ENCODE data around the gene ABCG5.

Gene ABCG5

DNA sequence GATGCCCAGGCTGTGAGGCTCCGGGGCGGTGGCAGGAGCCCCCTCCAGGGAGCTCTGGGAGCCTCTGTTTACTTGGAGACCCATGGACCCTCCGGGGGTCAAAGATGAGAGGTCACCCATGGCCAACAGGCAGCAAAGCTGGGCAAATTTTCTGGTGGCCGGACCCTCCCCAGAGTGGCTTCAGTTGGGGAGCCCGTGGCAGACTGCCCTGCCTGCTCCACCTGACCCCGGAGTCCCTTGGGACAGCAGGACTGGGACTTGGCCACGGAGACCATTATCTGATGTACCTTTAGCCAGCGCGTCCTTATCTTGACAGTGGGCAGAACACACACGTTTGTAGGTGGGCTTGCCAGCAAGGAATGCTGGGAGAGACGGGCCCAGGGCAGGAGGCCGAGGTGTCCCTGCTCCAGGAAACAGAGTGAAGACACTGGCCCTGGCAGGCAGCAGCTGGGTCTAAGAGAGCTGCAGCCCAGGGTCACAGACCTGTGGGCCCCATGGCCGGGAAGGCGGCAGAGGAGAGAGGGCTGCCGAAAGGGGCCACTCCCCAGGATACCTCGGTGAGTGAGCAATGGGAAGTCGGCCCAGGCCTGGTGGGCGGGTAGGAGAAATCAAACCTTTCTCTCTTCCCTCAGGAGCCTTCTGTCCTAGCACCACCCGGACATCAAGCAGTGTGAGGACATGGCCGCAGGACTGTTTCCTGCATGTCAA lies at the start of gene ABCG5, which contains the start of gene ABCG8:
ABCG5 (minus strand) TSS at position 280 of the 708 bp plus-strand sequence; CDS start at position 120, 160 bp downstream.
ABCG8 (plus strand) TSS at position 412 of the 708 bp plus-strand sequence; CDS start at position 495, 83 bp downstream.
- DNase-seq, result no peak
- H3K9me3 Mint-ChIP-seq, result no peaks in the 10 kb centered on the region
- H3K27me3 Mint-ChIP-seq, result no peaks in the 10 kb centered on the region
- H3K4me1 Mint-ChIP-seq (ENCODE audit: low read depth), result no peaks in the 10 kb centered on the region
- no peaks in the 10 kb centered on the region for H3K36me3 Mint-ChIP-seq (ENCODE audit: low read depth)
- no peak within 1 kb of the TSS for H3K27ac Mint-ChIP-seq
- H3K4me3 Mint-ChIP-seq, result no peak within 1 kb of the TSS

DNA sequence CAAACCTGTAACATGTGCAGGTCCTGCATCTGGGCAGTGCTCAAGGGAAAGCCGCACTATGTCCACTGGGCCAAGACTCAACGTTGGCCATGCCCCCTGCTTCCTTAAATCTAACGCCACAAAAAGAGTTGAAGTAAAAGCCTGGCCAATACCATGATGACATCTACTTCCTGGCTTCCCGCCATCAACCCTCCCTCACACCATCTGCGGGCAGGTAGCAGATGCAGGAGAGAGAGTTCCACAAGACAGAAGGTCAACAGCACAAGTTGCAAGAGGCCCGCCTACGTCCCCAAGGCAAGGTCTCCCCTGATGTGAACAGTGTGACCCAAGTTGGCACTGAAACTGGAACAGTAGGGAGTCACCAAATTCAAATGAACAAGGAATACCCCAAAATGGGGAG lies 48.5 kb upstream of the ABCG5 start:
- no peak overlapping the region for H3K4me3 Mint-ChIP-seq
- no peaks in the 10 kb centered on the region for H3K9me3 Mint-ChIP-seq
- H3K36me3 Mint-ChIP-seq (ENCODE audit: low read depth), result peaks cover 75% of the 10 kb centered on the region
- peaks cover 15% of the 10 kb centered on the region for H3K4me1 Mint-ChIP-seq (ENCODE audit: low read depth)
- H3K27ac Mint-ChIP-seq, result peak overlapping the region; percentile 68
- no peaks in the 10 kb centered on the region for H3K27me3 Mint-ChIP-seq
- DNase-seq, result no peak

DNA sequence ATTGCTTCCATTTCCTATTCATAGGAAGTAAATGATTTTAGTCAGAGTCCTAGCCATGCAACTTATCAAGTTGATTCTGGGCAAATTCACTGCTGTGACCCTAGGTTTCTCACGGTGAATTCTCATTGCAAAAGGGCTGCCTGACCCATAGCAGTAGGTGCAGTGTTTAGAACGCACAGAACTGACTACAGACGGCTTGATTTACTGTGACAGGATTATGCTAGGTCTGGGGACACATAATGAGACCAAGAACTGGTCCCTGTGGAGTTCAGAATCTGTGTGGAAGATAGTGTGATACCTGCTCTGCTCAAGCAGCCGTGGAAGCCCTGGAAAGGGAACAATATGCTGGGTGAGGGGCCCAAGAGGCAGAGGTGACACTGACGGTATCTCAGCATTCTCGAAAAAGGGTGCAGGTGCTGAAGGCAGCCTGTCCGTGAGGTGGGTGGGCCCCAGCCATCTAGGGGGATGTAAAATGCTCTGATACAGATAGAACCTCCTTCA lies 46.5 kb upstream of the ABCG5 start:
- peaks cover 55% of the 10 kb centered on the region for H3K36me3 Mint-ChIP-seq (ENCODE audit: low read depth)
- H3K27ac Mint-ChIP-seq, result peak overlapping the region; percentile 64
- DNase-seq, result no peak
- H3K4me1 Mint-ChIP-seq (ENCODE audit: low read depth), result peaks cover 15% of the 10 kb centered on the region
- H3K4me3 Mint-ChIP-seq, result no peak overlapping the region
- no peaks in the 10 kb centered on the region for H3K9me3 Mint-ChIP-seq
- no peaks in the 10 kb centered on the region for H3K27me3 Mint-ChIP-seq

DNA sequence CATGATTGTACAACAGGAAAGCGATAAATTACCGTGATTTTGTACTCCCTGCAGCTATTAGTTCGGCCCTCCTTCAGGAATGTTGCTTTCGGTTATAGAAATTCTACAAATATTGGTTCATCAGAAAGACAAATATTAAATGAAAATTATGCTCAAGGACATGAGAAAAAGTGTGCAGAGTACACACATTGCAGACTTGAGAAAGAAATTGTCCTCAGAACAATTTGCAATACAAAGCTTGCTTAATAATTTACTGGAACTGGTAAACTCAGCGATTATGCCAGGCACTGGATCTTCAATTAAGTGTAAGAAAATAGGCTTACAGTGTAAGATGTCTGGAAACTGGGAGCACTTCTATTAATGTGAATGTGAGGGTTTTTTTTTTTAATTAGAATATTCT lies 46.0 kb upstream of the ABCG5 start:
- no peak overlapping the region for H3K27ac Mint-ChIP-seq
- peaks cover 50% of the 10 kb centered on the region for H3K36me3 Mint-ChIP-seq (ENCODE audit: low read depth)
- peaks cover 15% of the 10 kb centered on the region for H3K4me1 Mint-ChIP-seq (ENCODE audit: low read depth)
- no peak for DNase-seq
- H3K4me3 Mint-ChIP-seq, result no peak overlapping the region
- H3K27me3 Mint-ChIP-seq, result no peaks in the 10 kb centered on the region
- H3K9me3 Mint-ChIP-seq, result no peaks in the 10 kb centered on the region

DNA sequence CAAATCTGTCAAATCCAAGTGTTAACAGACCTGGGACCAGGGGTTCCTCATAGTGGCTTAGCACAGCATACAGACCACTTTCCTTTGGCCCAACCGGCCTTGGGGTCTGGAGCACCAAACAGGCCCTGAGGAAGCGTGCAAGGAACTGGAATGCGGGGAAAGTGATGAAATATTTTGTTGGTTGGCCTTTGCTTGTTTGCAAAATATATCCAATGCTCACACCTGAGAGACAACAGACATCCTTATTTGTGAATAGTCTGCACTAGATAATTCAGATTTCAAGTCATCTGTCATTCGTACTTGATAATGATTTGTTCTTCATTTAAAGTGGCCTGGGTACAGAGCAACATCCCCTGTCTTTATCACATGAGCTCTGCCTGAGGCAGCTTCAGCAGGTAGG lies 43.7 kb upstream of the ABCG5 start:
- no peaks in the 10 kb centered on the region for H3K9me3 Mint-ChIP-seq
- H3K36me3 Mint-ChIP-seq (ENCODE audit: low read depth), result peaks cover 27% of the 10 kb centered on the region
- peaks cover 7% of the 10 kb centered on the region for H3K27me3 Mint-ChIP-seq
- H3K4me1 Mint-ChIP-seq (ENCODE audit: low read depth), result peaks cover 13% of the 10 kb centered on the region
- H3K27ac Mint-ChIP-seq, result no peak overlapping the region
- H3K4me3 Mint-ChIP-seq, result no peak overlapping the region
- DNase-seq, result no peak

DNA sequence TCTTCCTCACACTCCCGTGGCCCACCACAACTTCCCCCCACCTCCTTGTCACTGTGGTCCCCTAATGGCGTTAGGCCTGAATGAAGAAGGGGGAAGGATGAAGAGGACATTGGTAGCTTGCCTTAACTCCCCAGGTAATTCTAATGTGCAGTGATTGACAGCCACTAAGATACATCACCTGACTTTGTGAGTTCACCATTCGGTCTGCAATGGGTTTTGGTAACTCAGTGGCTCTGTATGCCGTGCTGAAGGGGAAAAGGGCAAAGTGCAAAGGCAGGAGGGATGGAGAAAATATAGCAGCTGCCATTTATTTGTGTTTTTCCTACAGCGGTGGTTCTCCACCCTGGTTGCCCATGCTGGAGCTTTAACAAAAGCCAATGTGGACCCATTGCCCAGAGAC lies 42.3 kb upstream of the ABCG5 start:
- no peaks in the 10 kb centered on the region for H3K9me3 Mint-ChIP-seq
- H3K27me3 Mint-ChIP-seq, result peaks cover 10% of the 10 kb centered on the region
- H3K4me3 Mint-ChIP-seq, result no peak overlapping the region
- DNase-seq, result no peak
- peaks cover 5% of the 10 kb centered on the region for H3K4me1 Mint-ChIP-seq (ENCODE audit: low read depth)
- peaks cover 16% of the 10 kb centered on the region for H3K36me3 Mint-ChIP-seq (ENCODE audit: low read depth)
- H3K27ac Mint-ChIP-seq, result no peak overlapping the region

DNA sequence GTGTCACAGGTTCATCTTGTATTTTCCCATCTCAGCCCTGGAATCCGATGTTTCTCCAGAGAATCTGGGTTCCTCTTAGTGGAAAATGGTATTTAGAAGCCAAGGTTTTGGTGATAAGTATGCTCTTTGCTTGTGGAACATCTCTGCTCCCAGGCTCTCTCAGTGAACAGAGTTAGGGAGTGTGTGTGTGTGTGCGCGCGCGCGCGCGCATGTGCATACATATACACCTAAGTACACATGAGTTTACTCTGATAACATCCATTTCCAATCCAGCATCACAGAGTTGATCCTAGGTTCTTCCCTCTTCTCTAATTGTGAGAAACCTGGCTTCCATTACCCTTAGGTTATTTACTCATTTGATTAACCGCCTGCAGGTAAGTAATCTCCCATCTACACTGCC lies 41.8 kb upstream of the ABCG5 start:
- no peak for DNase-seq
- Mint-ChIP-seq H3K27me3 (peaks cover 10% of the 10 kb centered on the region), H3K9me3 (no peaks in the 10 kb centered on the region), H3K4me3 (no peak overlapping the region), H3K36me3 (ENCODE audit: low read depth) (peaks cover 11% of the 10 kb centered on the region), H3K4me1 (ENCODE audit: low read depth) (peaks cover 5% of the 10 kb centered on the region), H3K27ac (no peak overlapping the region)

DNA sequence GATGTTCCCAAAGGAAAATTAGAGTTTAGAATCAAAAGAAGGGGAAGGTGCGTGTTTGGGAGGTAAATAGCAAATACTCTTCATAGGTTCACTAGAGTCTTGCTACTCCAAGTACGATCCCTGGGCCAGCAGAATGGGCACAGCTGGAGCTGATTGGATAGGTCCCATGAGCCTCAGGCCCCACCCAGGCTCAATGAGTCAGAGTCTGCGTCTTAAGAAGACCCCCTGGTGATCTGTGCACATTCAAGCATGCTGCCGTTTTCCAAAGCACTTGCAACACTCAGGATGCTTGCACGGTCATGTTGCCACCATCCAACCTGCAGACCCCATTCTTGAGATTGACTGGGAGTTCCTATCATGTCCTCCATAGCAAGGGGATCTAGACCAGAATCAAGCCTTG lies 40.6 kb upstream of the ABCG5 start:
- H3K4me1 Mint-ChIP-seq (ENCODE audit: low read depth), result peaks cover 5% of the 10 kb centered on the region
- H3K27ac Mint-ChIP-seq, result no peak overlapping the region
- DNase-seq, result no peak
- H3K27me3 Mint-ChIP-seq, result peaks cover 12% of the 10 kb centered on the region
- H3K9me3 Mint-ChIP-seq, result no peaks in the 10 kb centered on the region
- H3K4me3 Mint-ChIP-seq, result no peak overlapping the region
- H3K36me3 Mint-ChIP-seq (ENCODE audit: low read depth), result peaks cover 3% of the 10 kb centered on the region

DNA sequence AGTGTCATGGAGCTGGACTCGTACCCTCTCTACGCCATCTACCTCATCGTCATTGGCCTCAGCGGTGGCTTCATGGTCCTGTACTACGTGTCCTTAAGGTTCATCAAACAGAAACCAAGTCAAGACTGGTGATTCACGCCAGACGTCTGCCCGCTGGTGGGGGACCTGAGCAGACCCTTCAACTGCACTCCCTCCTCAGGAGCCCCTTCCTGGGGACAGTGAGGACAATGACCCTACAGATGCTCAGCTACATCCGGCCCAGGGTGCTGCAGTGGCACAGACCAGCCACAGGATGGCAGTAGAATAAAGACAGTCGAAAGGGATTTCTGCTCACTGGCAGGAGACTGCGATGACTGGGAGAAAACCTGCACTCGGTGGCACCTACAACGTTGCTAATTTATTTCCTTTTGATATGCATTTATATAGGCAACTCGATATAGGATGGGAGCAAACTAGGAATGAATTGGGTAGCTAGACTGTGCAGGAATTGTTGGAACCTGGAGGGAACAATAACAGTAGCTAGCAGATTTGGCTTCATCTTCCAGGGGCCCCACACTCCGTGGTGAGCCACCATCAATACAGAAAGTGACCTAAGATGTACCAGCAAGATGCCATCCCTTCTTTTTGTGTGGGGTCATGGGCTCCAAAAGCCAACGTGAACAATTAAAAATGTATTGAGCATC lies 39.3 kb upstream of the ABCG5 start:
- Mint-ChIP-seq H3K36me3 (ENCODE audit: low read depth) (no peaks in the 10 kb centered on the region), H3K27ac (no peak overlapping the region), H3K27me3 (peaks cover 17% of the 10 kb centered on the region), H3K9me3 (no peaks in the 10 kb centered on the region), H3K4me3 (no peak overlapping the region), H3K4me1 (ENCODE audit: low read depth) (peaks cover 5% of the 10 kb centered on the region)
- DNase-seq, result peak; percentile 79

DNA sequence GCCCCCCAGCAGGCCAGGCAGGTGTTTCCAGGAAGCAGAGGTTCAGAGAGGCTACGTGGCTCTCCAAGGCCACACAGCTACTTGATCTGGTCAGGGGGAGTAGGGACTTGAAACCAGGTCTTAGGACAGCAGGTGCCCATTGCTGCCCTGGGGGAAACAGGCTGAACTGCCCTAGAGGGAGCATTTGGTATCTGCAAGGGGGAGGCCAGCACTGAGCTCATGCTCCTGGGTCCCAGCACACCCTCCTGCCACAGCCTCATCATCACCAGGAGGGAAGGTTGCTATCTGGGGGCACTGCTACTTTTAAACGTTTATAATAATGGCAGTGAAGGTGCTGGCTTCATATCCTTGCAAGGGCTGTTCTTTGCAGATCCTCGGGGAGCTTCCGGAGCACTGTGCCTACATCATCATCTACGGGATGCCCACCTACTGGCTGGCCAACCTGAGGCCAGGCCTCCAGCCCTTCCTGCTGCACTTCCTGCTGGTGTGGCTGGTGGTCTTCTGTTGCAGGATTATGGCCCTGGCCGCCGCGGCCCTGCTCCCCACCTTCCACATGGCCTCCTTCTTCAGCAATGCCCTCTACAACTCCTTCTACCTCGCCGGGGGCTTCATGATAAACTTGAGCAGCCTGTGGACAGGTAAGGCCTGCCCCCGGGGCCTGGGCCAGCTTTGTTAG lies 36.3 kb upstream of the ABCG5 start:
- H3K27ac Mint-ChIP-seq, result no peak overlapping the region

DNA sequence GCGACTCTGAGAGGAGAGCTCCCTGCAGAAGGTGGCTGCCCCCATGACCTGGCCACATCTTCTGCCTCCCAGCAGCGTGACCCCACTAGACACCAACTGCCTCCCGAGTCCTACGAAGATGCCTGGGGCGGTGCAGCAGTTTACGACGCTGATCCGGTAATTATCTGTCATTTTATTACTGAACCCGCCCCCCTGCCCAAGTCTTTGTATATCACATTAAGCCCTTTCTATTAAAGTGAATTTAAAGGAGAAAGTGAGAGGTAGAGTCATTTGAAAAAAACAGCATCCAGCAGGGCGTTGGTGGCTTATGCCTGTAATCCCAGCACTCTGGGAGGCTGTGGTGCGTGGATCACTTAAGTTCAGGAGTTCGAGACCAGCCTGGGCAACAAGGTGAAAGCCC lies 33.5 kb upstream of the ABCG5 start:
- H3K36me3 Mint-ChIP-seq (ENCODE audit: low read depth), result no peaks in the 10 kb centered on the region
- no peak overlapping the region for H3K27ac Mint-ChIP-seq
- no peak overlapping the region for H3K4me3 Mint-ChIP-seq
- H3K27me3 Mint-ChIP-seq, result peaks cover 41% of the 10 kb centered on the region
- no peak for DNase-seq
- H3K4me1 Mint-ChIP-seq (ENCODE audit: low read depth), result no peaks in the 10 kb centered on the region
- H3K9me3 Mint-ChIP-seq, result no peaks in the 10 kb centered on the region

More for the DNA sequence above, 36.3 kb upstream of the ABCG5 start:
- Mint-ChIP-seq H3K4me3 (no peak overlapping the region), H3K9me3 (no peaks in the 10 kb centered on the region), H3K27me3 (peaks cover 33% of the 10 kb centered on the region), H3K36me3 (ENCODE audit: low read depth) (no peaks in the 10 kb centered on the region), H3K4me1 (ENCODE audit: low read depth) (peaks cover 5% of the 10 kb centered on the region)
- DNase-seq, result no peak

DNA sequence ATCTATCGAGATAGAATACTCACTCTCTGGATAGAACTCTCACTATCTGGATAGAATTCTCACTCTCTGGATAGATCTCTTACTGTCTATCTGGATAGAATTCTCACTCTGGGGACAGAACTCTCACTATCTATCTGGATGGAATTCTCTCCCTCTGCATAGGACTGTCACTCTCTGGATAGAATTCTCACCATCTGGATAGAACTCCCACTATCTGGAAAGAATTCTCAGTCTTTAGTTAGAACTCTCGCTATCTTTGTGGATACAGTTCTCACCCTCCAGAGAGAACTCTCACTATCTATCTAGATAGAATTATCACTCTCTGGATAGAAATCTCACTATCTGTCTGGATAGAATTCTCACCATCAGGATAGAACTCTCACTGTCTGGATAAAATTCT lies 16.7 kb upstream of the ABCG5 start:
- H3K9me3 Mint-ChIP-seq, result no peaks in the 10 kb centered on the region
- no peak for DNase-seq
- H3K27me3 Mint-ChIP-seq, result peaks cover 79% of the 10 kb centered on the region
- no peaks in the 10 kb centered on the region for H3K36me3 Mint-ChIP-seq (ENCODE audit: low read depth)
- no peak overlapping the region for H3K4me3 Mint-ChIP-seq
- no peak overlapping the region for H3K27ac Mint-ChIP-seq
- H3K4me1 Mint-ChIP-seq (ENCODE audit: low read depth), result no peaks in the 10 kb centered on the region

DNA sequence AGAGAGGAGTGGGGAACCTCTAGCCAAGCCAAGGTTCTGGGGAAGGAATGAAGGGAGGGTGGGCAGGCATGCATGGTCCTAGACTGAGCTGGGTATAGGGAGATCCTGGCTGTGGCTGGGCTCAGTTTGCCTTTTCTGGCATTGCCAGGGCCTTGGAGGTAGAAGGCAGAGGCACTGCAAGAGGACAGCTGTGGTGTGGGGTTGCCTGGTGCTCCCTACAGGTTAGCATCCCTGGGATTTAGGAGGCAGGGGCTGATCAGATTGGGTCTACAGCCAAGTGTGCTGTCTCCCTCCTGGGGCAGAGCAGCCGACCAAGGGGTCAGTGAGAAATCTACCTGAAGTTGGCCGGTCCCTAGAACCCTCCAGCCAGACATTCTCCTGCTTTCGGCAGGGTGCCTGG lies 16.0 kb upstream of the ABCG5 start:
- Mint-ChIP-seq H3K4me1 (ENCODE audit: low read depth) (no peaks in the 10 kb centered on the region), H3K4me3 (no peak overlapping the region), H3K27me3 (peaks cover 79% of the 10 kb centered on the region)

DNA sequence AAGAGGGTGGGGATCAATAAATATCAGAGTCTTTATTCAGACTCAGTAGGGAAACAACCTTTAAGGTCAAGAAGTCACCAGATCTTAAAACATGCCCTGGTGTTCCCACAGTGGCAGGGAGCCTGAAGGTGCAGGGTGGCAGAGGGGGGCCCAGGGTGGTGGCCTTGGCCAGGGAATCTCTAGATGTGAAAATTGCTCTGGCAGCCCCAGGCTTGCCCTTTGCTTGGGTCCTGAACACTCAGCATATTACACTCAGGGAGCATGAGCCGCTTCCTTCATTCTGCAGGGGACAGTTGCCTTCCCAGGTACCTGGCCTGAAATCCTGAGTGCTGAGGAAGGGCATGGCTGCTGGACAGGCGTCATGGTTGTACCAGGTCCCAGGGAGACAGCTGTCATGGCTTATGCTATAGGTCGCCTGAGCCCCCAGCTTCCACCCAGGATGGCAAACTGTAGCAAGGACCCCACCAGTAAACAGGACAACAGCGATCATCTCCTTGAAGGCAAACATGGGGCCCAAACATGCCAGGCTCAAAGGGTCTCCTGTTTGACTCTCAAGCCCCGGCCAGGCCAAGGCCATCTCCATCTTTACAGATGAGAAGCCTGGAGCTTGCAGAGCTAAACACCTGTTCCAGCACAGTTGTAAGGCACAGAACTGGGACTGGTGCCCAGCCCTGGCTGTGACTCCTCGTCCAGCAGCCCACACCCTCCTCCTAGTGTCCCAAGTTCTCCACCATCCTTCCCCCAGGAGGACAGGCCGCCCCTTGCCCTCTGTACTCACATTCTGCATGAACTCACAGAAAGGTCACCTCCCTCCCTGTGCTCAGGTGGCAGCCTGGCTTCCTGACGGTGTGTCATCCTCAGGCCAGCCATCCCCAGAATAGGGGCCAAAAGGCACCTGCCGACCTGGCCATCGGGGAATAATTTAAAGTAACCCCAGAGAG lies 14.8 kb upstream of the ABCG5 start:
- no peak overlapping the region for H3K4me3 Mint-ChIP-seq
- H3K4me1 Mint-ChIP-seq (ENCODE audit: low read depth), result no peaks in the 10 kb centered on the region
- peaks cover 70% of the 10 kb centered on the region for H3K27me3 Mint-ChIP-seq
- H3K36me3 Mint-ChIP-seq (ENCODE audit: low read depth), result no peaks in the 10 kb centered on the region
- no peaks in the 10 kb centered on the region for H3K9me3 Mint-ChIP-seq
- no peak overlapping the region for H3K27ac Mint-ChIP-seq
- no peak for DNase-seq

More for the DNA sequence above, 16.0 kb upstream of the ABCG5 start:
- no peak overlapping the region for H3K27ac Mint-ChIP-seq
- H3K9me3 Mint-ChIP-seq, result no peaks in the 10 kb centered on the region
- no peaks in the 10 kb centered on the region for H3K36me3 Mint-ChIP-seq (ENCODE audit: low read depth)
- no peak for DNase-seq

All from activated T-cell treated with anti-CD3 and anti-CD28 coated beads, Interleukin-2, amount 50 U/mL, for 24 hours (primary cell).